NT2/D1 (cell line): ENCODE results near the gene FBRSL1.

Source experiments
- YY1 ChIP-seq: IDR thresholded peaks from 2 replicates; pipeline ENCODE4 v1.6.1; 2011; ENCODE audit not compliant: insufficient read length, insufficient read depth
- ZNF274 ChIP-seq: IDR thresholded peaks from 2 replicates; pipeline ENCODE4 v1.6.1; 2011; ENCODE audit warnings: mild to moderate bottlenecking, low read depth, low read length

- TF ChIP-seq YY1 (no peak), ZNF274 (no peak)
Measured at GRCh38 chr12:132484183-132484890, 5.6 kb upstream of the FBRSL1 start.
